Measurements from ENCODE around the gene ARID5B.

Gene ARID5B

GRCh38 chr10:62085404-62085803 lies 183.9 kb downstream of the ARID5B start:
- DNase-seq (ENCODE audit: insufficient read length, low spot score) = no peak
- no peak for TF ChIP-seq POU2F2 (IDR thresholded peaks at IDR 0.05; ENCODE audit: low read depth, low read length)
- no peak for TF ChIP-seq POLR2A (IDR thresholded peaks at IDR 0.05; ENCODE audit: low read depth, low read length)
- FAIRE-seq = no peak

- no peak for DNase-seq (ENCODE audit: insufficient read length, low spot score)
- no peak for TF ChIP-seq POLR2AphosphoS5 (IDR thresholded peaks at IDR 0.05; ENCODE audit: low read depth, low read length)
- TF ChIP-seq SPI1 (IDR thresholded peaks at IDR 0.05; ENCODE audit: low read depth, low read length) = no peak
- TF ChIP-seq POLR2A (IDR thresholded peaks at IDR 0.05; ENCODE audit: low read depth, low read length) = no peak
- TF ChIP-seq POU2F2 (IDR thresholded peaks at IDR 0.05; ENCODE audit: low read depth, low read length) = no peak
- no peak for TF ChIP-seq TAF1 (IDR thresholded peaks at IDR 0.05; ENCODE audit: low read depth, low read length)
- no peak for TF ChIP-seq PAX5 (IDR thresholded peaks at IDR 0.05; ENCODE audit: insufficient read depth, low read length, severe bottlenecking)
- FAIRE-seq = no peak
These were observed 184.3 kb downstream of the ARID5B start for GRCh38 chr10:62085821-62086220.

- TF ChIP-seq POLR2A (IDR thresholded peaks at IDR 0.05; ENCODE audit: low read depth, low read length) = no peak
- no peak for TF ChIP-seq POU2F2 (IDR thresholded peaks at IDR 0.05; ENCODE audit: low read depth, low read length)
- no peak for TF ChIP-seq SPI1 (IDR thresholded peaks at IDR 0.05; ENCODE audit: low read depth, low read length)
- no peak for TF ChIP-seq POLR2AphosphoS5 (IDR thresholded peaks at IDR 0.05; ENCODE audit: low read depth, low read length)
- TF ChIP-seq PAX5 (IDR thresholded peaks at IDR 0.05; ENCODE audit: insufficient read depth, low read length, severe bottlenecking) = no peak
- TF ChIP-seq TAF1 (IDR thresholded peaks at IDR 0.05; ENCODE audit: low read depth, low read length) = no peak
- DNase-seq (ENCODE audit: insufficient read length, low spot score) = no peak
- FAIRE-seq = no peak
These were observed 185.8 kb downstream of the ARID5B start for GRCh38 chr10:62087329-62087728.

GRCh38 chr10:62088786-62089185 lies 187.3 kb downstream of the ARID5B start:
- no peak for FAIRE-seq
- no peak for DNase-seq (ENCODE audit: insufficient read length, low spot score)
- TF ChIP-seq SPI1 (IDR thresholded peaks at IDR 0.05; ENCODE audit: low read depth, low read length) = no peak

GRCh38 chr10:62092301-62093030 lies 191.0 kb downstream of the ARID5B start:
- FAIRE-seq (no peak), DNase-seq (ENCODE audit: insufficient read length, low spot score) (no peak)
- TF ChIP-seq POU2F2 (IDR thresholded peaks at IDR 0.05; ENCODE audit: low read depth, low read length) (no peak), POLR2A (IDR thresholded peaks at IDR 0.05; ENCODE audit: low read depth, low read length) (no peak), SPI1 (IDR thresholded peaks at IDR 0.05; ENCODE audit: low read depth, low read length) (no peak), POLR2AphosphoS5 (IDR thresholded peaks at IDR 0.05; ENCODE audit: low read depth, low read length) (no peak), PAX5 (IDR thresholded peaks at IDR 0.05; ENCODE audit: insufficient read depth, low read length, severe bottlenecking) (no peak), TAF1 (IDR thresholded peaks at IDR 0.05; ENCODE audit: low read depth, low read length) (no peak)

GRCh38 chr10:62093863-62094291 lies 192.4 kb downstream of the ARID5B start:
- TF ChIP-seq POLR2AphosphoS5 (IDR thresholded peaks at IDR 0.05; ENCODE audit: low read depth, low read length) (no peak), SPI1 (IDR thresholded peaks at IDR 0.05; ENCODE audit: low read depth, low read length) (no peak), POLR2A (IDR thresholded peaks at IDR 0.05; ENCODE audit: low read depth, low read length) (no peak), TAF1 (IDR thresholded peaks at IDR 0.05; ENCODE audit: low read depth, low read length) (no peak), PAX5 (IDR thresholded peaks at IDR 0.05; ENCODE audit: insufficient read depth, low read length, severe bottlenecking) (no peak), POU2F2 (IDR thresholded peaks at IDR 0.05; ENCODE audit: low read depth, low read length) (no peak)
- FAIRE-seq = no peak
- no peak for DNase-seq (ENCODE audit: insufficient read length, low spot score)

- no peak for FAIRE-seq
- TF ChIP-seq POLR2AphosphoS5 (IDR thresholded peaks at IDR 0.05; ENCODE audit: low read depth, low read length) (no peak), SPI1 (IDR thresholded peaks at IDR 0.05; ENCODE audit: low read depth, low read length) (no peak), PAX5 (IDR thresholded peaks at IDR 0.05; ENCODE audit: insufficient read depth, low read length, severe bottlenecking) (no peak), POU2F2 (IDR thresholded peaks at IDR 0.05; ENCODE audit: low read depth, low read length) (no peak)
- DNase-seq (ENCODE audit: insufficient read length, low spot score) = no peak
These were observed 194.0 kb downstream of the ARID5B start for GRCh38 chr10:62095181-62096122.

GRCh38 chr10:62096256-62096933 lies 194.9 kb downstream of the ARID5B start:
- DNase-seq (ENCODE audit: insufficient read length, low spot score) (no peak), FAIRE-seq (no peak)

More at GRCh38 chr10:62096256-62096933, 194.9 kb downstream of the ARID5B start:
- TF ChIP-seq POU2F2 (IDR thresholded peaks at IDR 0.05; ENCODE audit: low read depth, low read length) (no peak), PAX5 (IDR thresholded peaks at IDR 0.05; ENCODE audit: insufficient read depth, low read length, severe bottlenecking) (no peak), SPI1 (IDR thresholded peaks at IDR 0.05; ENCODE audit: low read depth, low read length) (no peak), TAF1 (IDR thresholded peaks at IDR 0.05; ENCODE audit: low read depth, low read length) (no peak), POLR2AphosphoS5 (IDR thresholded peaks at IDR 0.05; ENCODE audit: low read depth, low read length) (no peak), POLR2A (IDR thresholded peaks at IDR 0.05; ENCODE audit: low read depth, low read length) (no peak)

Data from GM12891 (cell line).